ENCODE results near the gene WDR27.
"Not testable (repeated sequence)": the region's sequence is repeated elsewhere in the genome, so short reads cannot be mapped to it uniquely, and the experiment has no call there.

The WDR27 gene

GRCh38 chr6:169714595-169714994, 12.8 kb upstream of the WDR27 start:
- no peak for DNase-seq
- in situ Hi-C loops (cut with HindIII; ENCODE audit: low pct_ligation_motif_present, low pct_unique_long_range_greater_than_20kb, low sequenced_read_pairs), result no loop called here

GRCh38 chr6:169714178-169714577, 12.3 kb upstream of the WDR27 start:
- in situ Hi-C loops (cut with HindIII; ENCODE audit: low pct_ligation_motif_present, low pct_unique_long_range_greater_than_20kb, low sequenced_read_pairs), result no loop called here
- no peak for DNase-seq

- in situ Hi-C loops (cut with HindIII; ENCODE audit: low pct_ligation_motif_present, low pct_unique_long_range_greater_than_20kb, low sequenced_read_pairs), result no loop called here
- DNase-seq, result no peak
Measured at GRCh38 chr6:169710009-169710408, 8.2 kb upstream of the WDR27 start.

DNA sequence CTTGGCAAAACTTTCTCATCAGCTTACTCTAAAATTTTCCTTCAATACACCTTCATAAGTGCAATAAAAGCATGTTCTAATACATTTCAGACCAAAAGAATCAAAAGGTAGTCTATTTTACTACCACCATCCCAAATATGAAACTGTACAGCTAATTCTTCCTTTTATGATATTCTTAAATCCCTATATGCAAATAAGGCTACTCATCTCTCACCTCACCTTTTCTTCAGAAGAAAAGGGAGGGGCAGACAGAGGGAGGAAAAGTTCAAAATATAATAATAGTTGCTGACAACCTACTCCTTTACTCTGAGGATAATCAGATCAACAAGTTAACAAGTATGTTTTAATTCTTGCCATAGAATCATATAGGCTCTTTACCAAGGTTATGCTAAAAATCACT, 7.5 kb upstream of the WDR27 start:
- DNase-seq, result no peak
- in situ Hi-C loops (cut with HindIII; ENCODE audit: low pct_ligation_motif_present, low pct_unique_long_range_greater_than_20kb, low sequenced_read_pairs), result no loop called here

DNA sequence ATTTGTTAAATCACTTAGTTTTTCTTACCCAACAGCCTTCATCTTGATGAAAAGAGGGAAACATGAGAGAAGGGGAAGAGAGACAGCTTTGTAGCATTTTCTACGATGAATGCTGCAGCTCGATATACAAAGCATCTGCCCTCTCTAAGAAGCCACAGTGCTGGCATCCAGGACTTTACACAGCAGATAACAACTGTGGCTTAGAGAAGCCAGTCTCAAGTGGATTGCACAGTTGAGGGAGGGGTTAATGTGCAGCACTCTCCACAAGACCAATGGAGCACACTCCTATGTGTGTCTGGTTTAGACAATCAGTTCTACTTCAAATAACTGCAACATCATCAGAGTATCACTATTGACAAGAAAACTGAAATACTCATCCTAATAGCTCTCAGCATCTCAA, 5.9 kb upstream of the WDR27 start:
- DNase-seq, result no peak
- in situ Hi-C loops (cut with HindIII; ENCODE audit: low pct_ligation_motif_present, low pct_unique_long_range_greater_than_20kb, low sequenced_read_pairs), result no loop called here

DNA sequence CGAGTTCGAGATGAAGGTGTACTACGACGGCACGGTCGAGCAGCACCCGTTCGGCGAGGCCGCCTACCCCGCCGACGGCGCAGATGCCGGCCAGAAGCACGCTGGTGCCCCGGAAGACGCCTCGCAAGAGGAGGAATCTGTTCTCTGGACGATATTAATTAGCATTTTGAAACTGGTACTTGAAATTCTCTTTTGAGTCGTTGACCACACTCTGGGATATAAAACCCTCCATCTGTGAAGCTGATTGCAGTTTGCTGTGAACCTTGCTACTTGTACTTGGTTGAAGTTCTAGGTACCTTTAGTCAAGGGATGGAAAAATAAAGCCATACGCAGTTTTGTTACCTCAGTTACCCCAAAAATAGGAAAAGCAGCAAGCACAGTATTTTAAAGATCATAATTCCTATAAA, 1.0 kb upstream of the WDR27 start:
- in situ Hi-C loops (cut with HindIII; ENCODE audit: low pct_ligation_motif_present, low pct_unique_long_range_greater_than_20kb, low sequenced_read_pairs), result no loop called here
- no peak for DNase-seq

GRCh38 chr6:169701311-169701953, 397 bp downstream of the WDR27 start:
- DNase-seq, result no peak
- in situ Hi-C loops (cut with HindIII; ENCODE audit: low pct_ligation_motif_present, low pct_unique_long_range_greater_than_20kb, low sequenced_read_pairs), result no loop called here

GRCh38 chr6:169700296-169700695, 1.5 kb downstream of the WDR27 start:
- peak; percentile 25 for DNase-seq
- in situ Hi-C loops (cut with HindIII; ENCODE audit: low pct_ligation_motif_present, low pct_unique_long_range_greater_than_20kb, low sequenced_read_pairs), result no loop called here

GRCh38 chr6:169697115-169697514, 4.7 kb downstream of the WDR27 start:
- peak; percentile 10 for DNase-seq
- in situ Hi-C loops (cut with HindIII; ENCODE audit: low pct_ligation_motif_present, low pct_unique_long_range_greater_than_20kb, low sequenced_read_pairs), result not testable (repeated sequence)

DNA sequence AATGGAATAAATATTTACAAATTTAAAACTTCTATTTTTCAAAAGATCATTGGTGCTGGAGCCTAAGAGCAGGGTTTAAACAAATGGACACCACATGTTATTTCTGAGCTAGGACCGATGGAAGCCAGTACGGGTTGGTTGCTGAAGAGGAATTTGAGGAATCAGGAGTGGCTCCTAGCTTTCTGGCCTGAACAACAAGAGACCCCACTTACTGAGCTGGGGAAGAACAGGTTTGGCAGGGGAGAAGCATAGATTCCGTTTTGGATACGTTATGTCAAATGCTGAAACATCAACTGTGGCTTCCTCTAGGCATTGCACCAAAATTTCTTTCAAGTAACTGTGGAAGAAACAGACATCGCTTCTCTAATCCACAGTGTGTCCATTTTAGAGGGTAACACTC, 6.7 kb downstream of the WDR27 start:
- no peak for DNase-seq
- in situ Hi-C loops (cut with HindIII; ENCODE audit: low pct_ligation_motif_present, low pct_unique_long_range_greater_than_20kb, low sequenced_read_pairs), result no loop called here

- no peak for DNase-seq
- in situ Hi-C loops (cut with HindIII; ENCODE audit: low pct_ligation_motif_present, low pct_unique_long_range_greater_than_20kb, low sequenced_read_pairs), result no loop called here
Measured at GRCh38 chr6:169692516-169692915, 9.3 kb downstream of the WDR27 start.

DNA sequence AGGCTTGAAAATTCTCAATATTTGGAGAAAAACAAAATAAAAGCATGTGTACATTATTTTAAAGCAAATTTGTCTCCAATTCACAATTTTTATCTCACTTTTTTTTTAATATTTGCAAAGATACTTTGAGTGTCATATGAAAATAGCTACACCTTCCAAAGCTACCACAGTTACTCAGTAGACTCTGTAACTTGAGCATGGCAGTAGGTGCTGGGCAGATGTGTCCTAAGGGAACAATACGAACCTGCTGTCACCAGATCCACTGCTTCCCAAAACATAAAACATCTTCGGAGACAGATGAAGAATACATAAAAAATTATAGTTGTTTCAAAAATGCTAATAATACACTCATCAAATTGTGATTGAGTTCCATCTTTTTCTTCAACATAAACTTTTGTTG, 10.6 kb downstream of the WDR27 start:
- no peak for DNase-seq
- in situ Hi-C loops (cut with HindIII; ENCODE audit: low pct_ligation_motif_present, low pct_unique_long_range_greater_than_20kb, low sequenced_read_pairs), result no loop called here

- in situ Hi-C loops (cut with HindIII; ENCODE audit: low pct_ligation_motif_present, low pct_unique_long_range_greater_than_20kb, low sequenced_read_pairs), result no loop called here
- no peak for DNase-seq
Measured at GRCh38 chr6:169689287-169689686, 12.5 kb downstream of the WDR27 start.

GRCh38 chr6:169685860-169686259, 16.0 kb downstream of the WDR27 start:
- DNase-seq, result no peak
- in situ Hi-C loops (cut with HindIII; ENCODE audit: low pct_ligation_motif_present, low pct_unique_long_range_greater_than_20kb, low sequenced_read_pairs), result no loop called here

DNA sequence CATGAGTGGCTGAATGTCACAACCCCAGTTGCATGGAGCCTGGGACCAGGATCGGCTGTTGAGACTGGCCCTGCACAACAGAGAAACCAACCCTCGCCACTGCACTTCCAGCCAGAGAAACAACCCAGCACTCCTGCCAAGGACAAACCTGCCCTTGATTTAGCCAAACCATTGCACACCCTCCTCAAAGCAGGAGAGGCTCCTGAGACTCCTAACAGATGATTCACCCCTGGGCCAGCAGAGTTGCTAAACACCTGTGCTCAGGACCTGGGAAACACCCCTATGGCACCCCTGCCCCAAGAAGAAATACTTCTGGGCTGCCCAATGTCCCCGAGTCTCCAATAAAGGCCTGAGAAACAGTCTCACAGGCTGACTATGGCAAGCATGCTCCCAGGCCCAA, 17.8 kb downstream of the WDR27 start:
- in situ Hi-C loops (cut with HindIII; ENCODE audit: low pct_ligation_motif_present, low pct_unique_long_range_greater_than_20kb, low sequenced_read_pairs), result no loop called here
- no peak for DNase-seq

DNA sequence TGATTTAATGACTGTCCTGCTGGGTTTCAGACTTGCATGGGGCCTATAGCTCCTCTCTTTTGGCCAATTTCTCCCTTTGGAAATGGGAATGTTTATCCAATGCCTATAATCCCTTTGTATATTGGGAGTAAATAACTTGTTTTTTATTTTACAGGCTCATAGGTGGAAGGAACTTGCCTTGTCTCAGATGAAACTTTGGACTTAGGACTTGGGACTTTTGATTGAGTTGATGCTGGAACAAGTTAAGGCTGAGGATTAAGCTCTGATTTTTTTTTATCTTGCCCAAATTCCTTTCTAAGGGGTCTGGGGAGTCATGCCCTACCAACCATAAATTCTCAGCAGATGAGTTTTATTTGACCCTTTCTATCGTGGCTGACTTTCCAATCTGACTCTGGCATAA, 23.5 kb downstream of the WDR27 start:
- in situ Hi-C loops (cut with HindIII; ENCODE audit: low pct_ligation_motif_present, low pct_unique_long_range_greater_than_20kb, low sequenced_read_pairs), result no loop called here
- no peak for DNase-seq

- in situ Hi-C loops (cut with HindIII; ENCODE audit: low pct_ligation_motif_present, low pct_unique_long_range_greater_than_20kb, low sequenced_read_pairs), result no loop called here
- DNase-seq, result no peak
Measured at GRCh38 chr6:169677096-169677495, 24.7 kb downstream of the WDR27 start.

DNA sequence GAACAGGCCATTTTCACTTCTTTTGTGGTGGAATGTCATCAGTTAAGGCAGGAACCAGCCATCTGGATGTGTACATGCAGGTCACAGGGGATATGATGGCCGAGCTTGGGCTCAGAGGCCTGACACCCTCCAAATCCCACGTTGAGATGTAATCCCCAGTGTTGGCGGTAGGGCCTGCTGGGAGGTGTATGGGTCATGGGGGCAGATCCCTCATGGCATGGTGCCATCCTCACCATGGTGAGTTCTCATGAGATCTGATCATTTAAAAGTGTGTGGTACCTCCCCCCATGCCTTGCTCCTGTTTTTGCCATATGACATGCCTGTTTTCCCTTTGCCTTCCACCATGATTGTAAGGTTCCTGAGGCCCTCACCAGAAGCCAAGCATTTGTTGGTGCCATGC, 26.8 kb downstream of the WDR27 start:
- no peak for DNase-seq
- in situ Hi-C loops (cut with HindIII; ENCODE audit: low pct_ligation_motif_present, low pct_unique_long_range_greater_than_20kb, low sequenced_read_pairs), result no loop called here

DNA sequence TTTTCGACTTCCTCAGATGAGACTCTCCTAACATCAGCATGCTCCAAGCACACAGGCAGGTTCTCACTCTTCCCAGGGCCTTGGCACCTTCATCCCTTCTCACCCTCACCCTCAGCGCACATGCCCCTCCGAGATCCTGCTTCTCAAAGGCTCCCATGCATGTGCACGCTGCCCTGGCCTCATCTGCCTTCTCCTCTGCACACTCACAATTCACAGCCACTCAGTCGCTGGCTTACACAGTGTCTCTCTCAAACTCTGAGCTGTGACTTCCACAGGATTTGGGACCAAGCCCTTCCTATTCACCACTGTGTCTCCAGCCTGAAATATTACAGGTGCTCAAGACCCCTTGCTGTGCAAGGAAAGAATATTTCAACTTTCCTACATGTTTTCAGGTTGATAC, 30.3 kb downstream of the WDR27 start:
- in situ Hi-C loops (cut with HindIII; ENCODE audit: low pct_ligation_motif_present, low pct_unique_long_range_greater_than_20kb, low sequenced_read_pairs), result no loop called here
- DNase-seq, result no peak

GRCh38 chr6:169669889-169670288, 31.9 kb downstream of the WDR27 start:
- DNase-seq, result no peak
- in situ Hi-C loops (cut with HindIII; ENCODE audit: low pct_ligation_motif_present, low pct_unique_long_range_greater_than_20kb, low sequenced_read_pairs), result no loop called here

DNA sequence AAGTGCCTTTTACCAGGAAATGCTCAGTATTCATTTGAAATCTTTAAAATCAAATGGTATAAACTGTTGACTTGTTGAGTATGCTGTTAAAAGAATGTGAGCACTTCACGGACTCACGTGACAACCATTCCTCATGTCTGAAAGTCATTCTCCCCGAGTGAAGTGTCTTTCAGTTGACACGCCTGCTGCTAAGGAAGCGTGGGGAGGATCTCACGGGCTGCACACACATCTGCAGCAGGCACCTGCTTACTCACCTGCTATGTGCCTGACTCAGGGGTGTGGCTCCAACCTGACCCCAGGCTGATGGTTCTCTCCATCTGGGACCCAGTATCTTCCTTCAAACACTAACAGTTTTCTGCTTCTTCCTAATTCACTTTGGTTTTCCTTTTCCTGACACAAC, 32.7 kb downstream of the WDR27 start:
- no peak for DNase-seq
- in situ Hi-C loops (cut with HindIII; ENCODE audit: low pct_ligation_motif_present, low pct_unique_long_range_greater_than_20kb, low sequenced_read_pairs), result no loop called here

Data from ACHN (cell line).